Smooth muscle cell (in vitro differentiated cells): ENCODE measurements around the gene CUZD1. TPM values are rescaled to one million over a fixed set of nuclear protein-coding genes. Genes with fewer than 3 reads are reported as not detected.

Experiments used
- DNase-seq: peaks from one replicate; lab custom pipeline; 2025; ENCODE audit not compliant: unreplicated experiment; lab: John Stamatoyannopoulos, UW
- H2AFZ ChIP-seq: fragments of 200-600 bp; sonication (generic); 2 replicates; pipeline ENCODE4 v1.6.0; 2016; ENCODE audit warnings: antibody characterized with exemption, low read depth, mild to moderate bottlenecking
- H3F3A ChIP-seq: fragments of 200-600 bp; sonication (generic); 2 replicates; pipeline ENCODE4 v1.6.0; 2017; ENCODE audit warnings: antibody characterized with exemption, low read depth
- H3K27ac ChIP-seq: fragments of 200-600 bp; sonication (generic); 2 replicates; pipeline ENCODE4 v1.5.1; 2016; ENCODE audit warnings: low read depth, mild to moderate bottlenecking
- H3K27me3 ChIP-seq: fragments of 200-600 bp; sonication (generic); 2 replicates; pipeline ENCODE4 v1.6.1; 2016; ENCODE audit warnings: low read depth, mild to moderate bottlenecking
- H3K36me3 ChIP-seq: fragments of 200-600 bp; sonication (generic); 2 replicates; pipeline ENCODE4 v1.5.1; 2016; ENCODE audit warnings: low read depth
- H3K4me1 ChIP-seq: fragments of 200-600 bp; sonication (generic); 2 replicates; pipeline ENCODE4 v1.5.1; 2016; ENCODE audit warnings: low read depth
- H3K4me2 ChIP-seq: fragments of 200-600 bp; sonication (generic); 2 replicates; pipeline ENCODE4 v1.6.0; 2016; ENCODE audit warnings: mild to moderate bottlenecking
- H3K4me3 ChIP-seq: fragments of 200-600 bp; sonication (generic); 2 replicates; pipeline ENCODE4 v1.5.1; 2016; ENCODE audit warnings: mild to moderate bottlenecking
- H3K79me2 ChIP-seq: fragments of 200-600 bp; sonication (generic); 2 replicates; pipeline ENCODE4 v1.6.0; 2016; ENCODE audit warnings: low read depth, mild to moderate bottlenecking
- H3K9ac ChIP-seq: fragments of 200-600 bp; sonication (generic); 2 replicates; pipeline ENCODE4 v1.6.0; 2016; ENCODE audit warnings: low read depth
- H3K9me3 ChIP-seq: fragments of 200-600 bp; sonication (generic); replicated peaks from 2 replicates; pipeline ENCODE4 v1.5.1; 2016; ENCODE audit warnings: low read depth
- H4K20me1 ChIP-seq: fragments of 200-600 bp; sonication (generic); 2 replicates; pipeline ENCODE4 v1.6.0; 2016; ENCODE audit warnings: low read depth
- CTCF ChIP-seq: fragments of 200-600 bp; sonication (generic); IDR thresholded peaks from 2 replicates; pipeline ENCODE4 v1.5.1; 2017; ENCODE audit warnings: borderline replicate concordance, mild to moderate bottlenecking, antibody characterized with exemption; ENCODE audit not compliant: insufficient read depth, poor library complexity, severe bottlenecking
- WGBS: methylation state at CpG from one replicate; pipeline ENCODE4 v1.1.7; 2016; ENCODE audit warnings: low lambda C conversion rate; 5-methylcytosine and 5-hydroxymethylcytosine counted together
- polyA plus RNA-seq: library from polyadenylated mRNA; unstranded; fragments of >200 nt; fragmentation: Nextera tagmentation; extraction: Ambion mirVana; gene quantifications from 2 replicates; pipeline ENCODE4 v1.2.1, GENCODE V29; 2016
- total RNA-seq: library from RNA; depleted of rRNA; stranded (reverse); fragments of >200 nt; gene quantifications from 2 replicates; pipeline ENCODE4 v1.2.3, GENCODE V29; 2014

Gene CUZD1
- total and polyA plus RNA-seq, 2 experiments from 2014 or later: 0.72 TPM; not detected in 1

GRCh38 chr10:122850705-122851640 lies 5.3 kb upstream of the CUZD1 start:
- no peak for TF ChIP-seq CTCF
- Histone ChIP-seq H3K9me3 (no peaks in the 10 kb centered on the region), H3K4me2 (no peak overlapping the region), H3K27me3 (no peaks in the 10 kb centered on the region), H3K27ac (no peak overlapping the region), H3K79me2 (no peaks in the 10 kb centered on the region), H3K4me1 (no peaks in the 10 kb centered on the region), H3K36me3 (no peaks in the 10 kb centered on the region), H4K20me1 (no peaks in the 10 kb centered on the region), H3K9ac (no peak overlapping the region), H3K4me3 (no peak overlapping the region), H3F3A (no peaks in the 10 kb centered on the region), H2AFZ (no peak overlapping the region)
- WGBS: 88% methylated on average over 5 of the region's 5 CpGs
- no peak for DNase-seq

- H3F3A ChIP-seq: no peaks in the 10 kb centered on the region
- no peak overlapping the region for H2AFZ ChIP-seq
- H3K4me3 ChIP-seq: no peak overlapping the region
- no peak for TF ChIP-seq CTCF
- 78% methylated on average over 12 of the region's 12 CpGs for WGBS
- H3K9me3 ChIP-seq: no peaks in the 10 kb centered on the region
- no peak overlapping the region for H3K9ac ChIP-seq
- H3K27me3 ChIP-seq: no peaks in the 10 kb centered on the region
- H3K36me3 ChIP-seq: no peaks in the 10 kb centered on the region
- no peaks in the 10 kb centered on the region for H4K20me1 ChIP-seq
- no peaks in the 10 kb centered on the region for H3K4me1 ChIP-seq
- no peak for DNase-seq
- H3K79me2 ChIP-seq: no peaks in the 10 kb centered on the region
- no peak overlapping the region for H3K27ac ChIP-seq
- no peak overlapping the region for H3K4me2 ChIP-seq
These were observed 4.4 kb upstream of the CUZD1 start for GRCh38 chr10:122849900-122850605.

GRCh38 chr10:122849090-122849489 lies 3.4 kb upstream of the CUZD1 start:
- H3K4me3 ChIP-seq: no peak overlapping the region
- no peak overlapping the region for H3K9ac ChIP-seq
- DNase-seq: no peak
- H3K4me1 ChIP-seq: no peaks in the 10 kb centered on the region
- H4K20me1 ChIP-seq: no peaks in the 10 kb centered on the region
- no peak overlapping the region for H2AFZ ChIP-seq
- H3K9me3 ChIP-seq: no peaks in the 10 kb centered on the region
- WGBS: 96% methylated on average over 2 of the region's 2 CpGs
- no peak overlapping the region for H3K27ac ChIP-seq
- H3K4me2 ChIP-seq: no peak overlapping the region
- H3K79me2 ChIP-seq: no peaks in the 10 kb centered on the region
- no peaks in the 10 kb centered on the region for H3K36me3 ChIP-seq
- TF ChIP-seq CTCF: no peak
- no peaks in the 10 kb centered on the region for H3K27me3 ChIP-seq
- H3F3A ChIP-seq: no peaks in the 10 kb centered on the region
